Measurements from ENCODE around the gene KCNIP4.

GRCh38 chr4:21320034-21320433, 628.5 kb downstream of the KCNIP4 start:
- TF ChIP-seq POLR2A (IDR thresholded peaks at IDR 0.05; ENCODE audit: low read depth, low read length) (no peak), EZH2 (IDR thresholded peaks at IDR 0.05; ENCODE audit: borderline replicate concordance, control insufficient read depth, low read depth, low read length) (no peak), MEF2A (IDR thresholded peaks at IDR 0.05; ENCODE audit: insufficient read depth, low read depth, low read length) (no peak), RCOR1 (conservative IDR thresholded peaks at IDR 0.05; ENCODE audit: low read depth, low read length) (no peak), ZNF274 (IDR thresholded peaks at IDR 0.05; ENCODE audit: insufficient read depth, insufficient read length) (no peak), EP300 (IDR thresholded peaks at IDR 0.05; ENCODE audit: borderline replicate concordance in 1 of 2, control insufficient read depth in 1 of 2, low read depth in 2 of 2, low read length in 2 of 2) (no peak), ATF2 (IDR thresholded peaks at IDR 0.05; ENCODE audit: low read length) (no peak), USF1 (IDR thresholded peaks at IDR 0.05; ENCODE audit: borderline replicate concordance, extremely low read length, insufficient read depth, low read depth, low read length) (no peak), TARDBP (IDR thresholded peaks at IDR 0.05; ENCODE audit: borderline replicate concordance) (no peak), GABPA (IDR thresholded peaks at IDR 0.05; ENCODE audit: low read depth) (no peak)
- TF ChIP-seq, protein P1, sequence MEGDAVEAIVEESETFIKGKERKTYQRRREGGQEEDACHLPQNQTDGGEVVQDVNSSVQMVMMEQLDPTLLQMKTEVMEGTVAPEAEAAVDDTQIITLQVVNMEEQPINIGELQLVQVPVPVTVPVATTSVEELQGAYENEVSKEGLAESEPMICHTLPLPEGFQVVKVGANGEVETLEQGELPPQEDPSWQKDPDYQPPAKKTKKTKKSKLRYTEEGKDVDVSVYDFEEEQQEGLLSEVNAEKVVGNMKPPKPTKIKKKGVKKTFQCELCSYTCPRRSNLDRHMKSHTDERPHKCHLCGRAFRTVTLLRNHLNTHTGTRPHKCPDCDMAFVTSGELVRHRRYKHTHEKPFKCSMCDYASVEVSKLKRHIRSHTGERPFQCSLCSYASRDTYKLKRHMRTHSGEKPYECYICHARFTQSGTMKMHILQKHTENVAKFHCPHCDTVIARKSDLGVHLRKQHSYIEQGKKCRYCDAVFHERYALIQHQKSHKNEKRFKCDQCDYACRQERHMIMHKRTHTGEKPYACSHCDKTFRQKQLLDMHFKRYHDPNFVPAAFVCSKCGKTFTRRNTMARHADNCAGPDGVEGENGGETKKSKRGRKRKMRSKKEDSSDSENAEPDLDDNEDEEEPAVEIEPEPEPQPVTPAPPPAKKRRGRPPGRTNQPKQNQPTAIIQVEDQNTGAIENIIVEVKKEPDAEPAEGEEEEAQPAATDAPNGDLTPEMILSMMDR (IDR thresholded peaks at IDR 0.05 in 2 of 3, conservative IDR thresholded peaks at IDR 0.05 in 1 of 3; ENCODE audit: control insufficient read depth in 2 of 3, extremely low read depth in 1 of 3, insufficient read depth in 1 of 3, low read depth in 3 of 3, low read length in 3 of 3), result no peak
- TF ChIP-seq, protein P2, sequence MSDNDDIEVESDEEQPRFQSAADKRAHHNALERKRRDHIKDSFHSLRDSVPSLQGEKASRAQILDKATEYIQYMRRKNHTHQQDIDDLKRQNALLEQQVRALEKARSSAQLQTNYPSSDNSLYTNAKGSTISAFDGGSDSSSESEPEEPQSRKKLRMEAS (IDR thresholded peaks at IDR 0.05; ENCODE audit: low read depth, low read length), result no peak
- TF ChIP-seq, protein P3, sequence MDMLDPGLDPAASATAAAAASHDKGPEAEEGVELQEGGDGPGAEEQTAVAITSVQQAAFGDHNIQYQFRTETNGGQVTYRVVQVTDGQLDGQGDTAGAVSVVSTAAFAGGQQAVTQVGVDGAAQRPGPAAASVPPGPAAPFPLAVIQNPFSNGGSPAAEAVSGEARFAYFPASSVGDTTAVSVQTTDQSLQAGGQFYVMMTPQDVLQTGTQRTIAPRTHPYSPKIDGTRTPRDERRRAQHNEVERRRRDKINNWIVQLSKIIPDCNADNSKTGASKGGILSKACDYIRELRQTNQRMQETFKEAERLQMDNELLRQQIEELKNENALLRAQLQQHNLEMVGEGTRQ (IDR thresholded peaks at IDR 0.05; ENCODE audit: borderline replicate concordance, low read depth, low read length), result no peak

Measured in GM12878 (cell line).